Erythroblast (primary cell): ENCODE data around the gene SOX1.

Source experiments
- DNase-seq, 2 experiments: peaks; one replicate each; lab custom pipeline; 2025; lab: John Stamatoyannopoulos, UW
- GATA1 ChIP-seq: IDR thresholded peaks from 2 replicates; pipeline ENCODE4 v1.6.1; 2011; ENCODE audit warnings: low read depth, mild to moderate bottlenecking, control low read depth, low read length, moderate library complexity
- POLR2A ChIP-seq: IDR thresholded peaks from 2 replicates; pipeline ENCODE4 v1.6.1; 2011; ENCODE audit warnings: mild to moderate bottlenecking, low read length

The SOX1 gene

GRCh38 chr13:112102243-112102642 lies 35.3 kb downstream of the SOX1 start:
- no peak for TF ChIP-seq POLR2A
- TF ChIP-seq GATA1: no peak
- no peak for DNase-seq

- no peak for DNase-seq
- TF ChIP-seq GATA1: no peak
- TF ChIP-seq POLR2A: no peak
Observed at GRCh38 chr13:112103260-112103838, 36.4 kb downstream of the SOX1 start.

GRCh38 chr13:112103961-112104880 lies 37.3 kb downstream of the SOX1 start:
- TF ChIP-seq GATA1: no peak
- TF ChIP-seq POLR2A: no peak
- no peak for DNase-seq

GRCh38 chr13:112104881-112105234 lies 37.9 kb downstream of the SOX1 start:
- no peak for TF ChIP-seq GATA1
- no peak for TF ChIP-seq POLR2A
- DNase-seq: no peak

- no peak for DNase-seq
- TF ChIP-seq GATA1: no peak
- TF ChIP-seq POLR2A: no peak
Observed at GRCh38 chr13:112105244-112105681, 38.3 kb downstream of the SOX1 start.

GRCh38 chr13:112105892-112106291 lies 38.9 kb downstream of the SOX1 start:
- no peak for TF ChIP-seq GATA1
- no peak for TF ChIP-seq POLR2A
- no peak for DNase-seq

GRCh38 chr13:112106478-112107141 lies 39.7 kb downstream of the SOX1 start:
- TF ChIP-seq POLR2A (no peak), GATA1 (no peak)
- no peak for DNase-seq

- no peak for DNase-seq
Observed at GRCh38 chr13:112107289-112107688, 40.3 kb downstream of the SOX1 start.

GRCh38 chr13:112110479-112110878 lies 43.5 kb downstream of the SOX1 start:
- no peak for DNase-seq
- TF ChIP-seq GATA1 (no peak), POLR2A (no peak)

More at GRCh38 chr13:112107289-112107688, 40.3 kb downstream of the SOX1 start:
- no peak for TF ChIP-seq GATA1
- no peak for TF ChIP-seq POLR2A

- DNase-seq: no peak
- TF ChIP-seq POLR2A: no peak
- TF ChIP-seq GATA1: no peak
Observed at GRCh38 chr13:112111239-112111857, 44.4 kb downstream of the SOX1 start.

- TF ChIP-seq GATA1 (no peak), POLR2A (no peak)
- DNase-seq: no peak
Observed at GRCh38 chr13:112112534-112113276, 45.8 kb downstream of the SOX1 start.

GRCh38 chr13:112113348-112113747 lies 46.4 kb downstream of the SOX1 start:
- no peak for TF ChIP-seq GATA1
- no peak for TF ChIP-seq POLR2A

GRCh38 chr13:112113851-112114250 lies 46.9 kb downstream of the SOX1 start:
- no peak for TF ChIP-seq GATA1
- TF ChIP-seq POLR2A: no peak
- DNase-seq: no peak

More at GRCh38 chr13:112113348-112113747, 46.4 kb downstream of the SOX1 start:
- no peak for DNase-seq
